Urinary bladder (tissue), 4 donors: Measurements from ENCODE around the gene ST6GAL2. TPM values are rescaled to one million over a fixed set of nuclear protein-coding genes. Genes with fewer than 3 reads are reported as not detected.

Experiments used
- DNase-seq: peaks from one replicate; pipeline ENCODE4 v3.0.0-alpha.2; 2015; ENCODE audit errors: extremely low spot score
- H3K27ac ChIP-seq: one replicate; pipeline ENCODE4 v1.5.1; 2013; ENCODE audit warnings: low read depth, mild to moderate bottlenecking, moderate library complexity
- H3K36me3 ChIP-seq: one replicate; pipeline ENCODE4 v1.6.1; 2013; ENCODE audit warnings: mild to moderate bottlenecking, moderate library complexity; ENCODE audit not compliant: insufficient read depth
- H3K4me1 ChIP-seq: one replicate; pipeline ENCODE4 v1.6.1; 2013; ENCODE audit warnings: mild to moderate bottlenecking, moderate library complexity; ENCODE audit not compliant: insufficient read depth
- H3K4me3 ChIP-seq: one replicate; pipeline ENCODE4 v1.5.1; 2013; ENCODE audit warnings: low read depth, low read length
- WGBS: extraction: QIAGEN DNeasy Blood & Tissue Kit; methylation state at CpG from one replicate; pipeline ENCODE4 v1.1.7; 2013; 5-methylcytosine and 5-hydroxymethylcytosine counted together
- polyA plus RNA-seq: library from polyadenylated mRNA; stranded (reverse); fragments of 200-250 nt; gene quantifications from one replicate; pipeline ENCODE4 v1.2.3, GENCODE V29; 2013
- total RNA-seq: library from RNA; depleted of rRNA; stranded (reverse); fragments of >200 nt; gene quantifications from one replicate; pipeline ENCODE4 v1.2.3, GENCODE V29; 2014
- donor health status: healthy with polysubstance abuse.
- donor health status: healthy.

The ST6GAL2 gene
- total and polyA plus RNA-seq, 2 donors: 1.3 to 53.2 TPM

GRCh38 chr2:106792671-106793070 is 93.3 kb downstream of the ST6GAL2 start:
- 85% methylated on average over 2 of the region's 2 CpGs for WGBS
- no peaks in the 10 kb centered on the region for H3K4me1 ChIP-seq
- H3K27ac ChIP-seq: no peak overlapping the region
- no peak overlapping the region for H3K4me3 ChIP-seq
- DNase-seq: no peak
- H3K36me3 ChIP-seq: no peaks in the 10 kb centered on the region

- H3K36me3 ChIP-seq: no peaks in the 10 kb centered on the region
- H3K27ac ChIP-seq: no peak overlapping the region
- no peak for DNase-seq
- WGBS: 90% methylated on average over 6 of the region's 6 CpGs
- no peak overlapping the region for H3K4me3 ChIP-seq
- H3K4me1 ChIP-seq: no peaks in the 10 kb centered on the region
These were observed 96.8 kb downstream of the ST6GAL2 start for GRCh38 chr2:106789185-106789584.

GRCh38 chr2:106782681-106783080 is 103.3 kb downstream of the ST6GAL2 start:
- H3K4me3 ChIP-seq: no peak overlapping the region
- 68% methylated on average over 3 of the region's 3 CpGs for WGBS
- no peaks in the 10 kb centered on the region for H3K36me3 ChIP-seq
- H3K4me1 ChIP-seq: no peaks in the 10 kb centered on the region
- no peak overlapping the region for H3K27ac ChIP-seq
- no peak for DNase-seq

GRCh38 chr2:106781196-106781595 is 104.8 kb downstream of the ST6GAL2 start:
- WGBS: 90% methylated on average over 3 of the region's 3 CpGs
- no peak overlapping the region for H3K27ac ChIP-seq
- DNase-seq: no peak
- no peak overlapping the region for H3K4me3 ChIP-seq
- H3K36me3 ChIP-seq: no peaks in the 10 kb centered on the region
- H3K4me1 ChIP-seq: no peaks in the 10 kb centered on the region

GRCh38 chr2:106771811-106772210 is 114.2 kb downstream of the ST6GAL2 start:
- no peak overlapping the region for H3K4me3 ChIP-seq
- DNase-seq: no peak
- no peak overlapping the region for H3K27ac ChIP-seq
- no peaks in the 10 kb centered on the region for H3K36me3 ChIP-seq
- H3K4me1 ChIP-seq: no peaks in the 10 kb centered on the region
- 85% methylated on average over 3 of the region's 3 CpGs for WGBS

- no peak overlapping the region for H3K4me3 ChIP-seq
- no peak for DNase-seq
- H3K36me3 ChIP-seq: no peaks in the 10 kb centered on the region
- H3K27ac ChIP-seq: no peak overlapping the region
- WGBS: 96% methylated on average over 2 of the region's 2 CpGs
- no peaks in the 10 kb centered on the region for H3K4me1 ChIP-seq
These were observed 115.0 kb downstream of the ST6GAL2 start for GRCh38 chr2:106770986-106771385.

- WGBS: 78% methylated on average over 5 of the region's 5 CpGs
- Histone ChIP-seq H3K4me3 (no peak overlapping the region), H3K4me1 (no peaks in the 10 kb centered on the region), H3K27ac (no peak overlapping the region), H3K36me3 (no peaks in the 10 kb centered on the region)
- no peak for DNase-seq
These were observed 121.4 kb downstream of the ST6GAL2 start for GRCh38 chr2:106764614-106765013.

- H3K4me3 ChIP-seq: no peak overlapping the region
- DNase-seq: no peak
- H3K4me1 ChIP-seq: no peaks in the 10 kb centered on the region
- 79% methylated on average over 2 of the region's 2 CpGs for WGBS
- no peaks in the 10 kb centered on the region for H3K36me3 ChIP-seq
- H3K27ac ChIP-seq: no peak overlapping the region
These were observed 126.0 kb downstream of the ST6GAL2 start for GRCh38 chr2:106759966-106760365.

- no peak overlapping the region for H3K27ac ChIP-seq
- DNase-seq: peak; percentile 29
- WGBS: 79% methylated on average over 1 of the region's 1 CpG
- H3K4me3 ChIP-seq: no peak overlapping the region
- no peaks in the 10 kb centered on the region for H3K4me1 ChIP-seq
- no peaks in the 10 kb centered on the region for H3K36me3 ChIP-seq
These were observed 127.0 kb downstream of the ST6GAL2 start for GRCh38 chr2:106758901-106759497.
